HFFc6 (cell line): ENCODE results near the gene CRIP1. TPM values are rescaled to one million over a fixed set of nuclear protein-coding genes. Genes with fewer than 3 reads are reported as not detected.

Experiments used
- DNase-seq: peaks from one replicate; pipeline ENCODE4 v3.0.0-alpha.2; 2018
- H3K27ac Mint-ChIP-seq: 2 replicates; pipeline ENCODE4 v1.8.0; 2020; ENCODE audit warnings: mild to moderate bottlenecking, mixed read lengths
- H3K27me3 Mint-ChIP-seq: 2 replicates; pipeline ENCODE4 v1.8.0; 2021; ENCODE audit warnings: mild to moderate bottlenecking, moderate library complexity, mixed read lengths; ENCODE audit not compliant: insufficient read depth
- H3K36me3 Mint-ChIP-seq: 2 replicates; pipeline ENCODE4 v1.8.0; 2021; ENCODE audit warnings: low read depth, mixed read lengths
- H3K4me1 Mint-ChIP-seq: 2 replicates; pipeline ENCODE4 v1.8.0; 2020; ENCODE audit warnings: low read depth, mixed read lengths
- H3K4me3 Mint-ChIP-seq: 2 replicates; pipeline ENCODE4 v1.8.0; 2020; ENCODE audit warnings: mild to moderate bottlenecking, moderate library complexity, mixed read lengths
- H3K9me3 Mint-ChIP-seq: 2 replicates; pipeline ENCODE4 v1.8.0; 2020; ENCODE audit warnings: mild to moderate bottlenecking, mixed read lengths
- CTCF ChIP-seq: fragments of 200-600 bp; sonication (generic); IDR thresholded peaks from 2 replicates; pipeline ENCODE4 v1.5.0; 2021; ENCODE audit warnings: antibody characterized with exemption, mild to moderate bottlenecking
- total RNA-seq, 6 experiments: library from RNA; stranded (reverse); fragmentation: NEBNext Ultra II Directional; extraction: Animal tissue kit (Norgen Biotek cat#: 25700); gene quantifications; 2 replicates in 1 of 6; 3 replicates in 5 of 6; pipeline ENCODE4 v1.2.3, GENCODE V29; 2021

The CRIP1 gene
- total RNA-seq, 6 experiments from 2014 or later, result 4.8 to 55.2 (median 42.3) TPM

- no peak for TF ChIP-seq CTCF
- no peak overlapping the region for H3K27ac Mint-ChIP-seq
Measured at GRCh38 chr14:105503296-105503640, 16.6 kb downstream of the CRIP1 start.

GRCh38 chr14:105503935-105504692 is 17.4 kb downstream of the CRIP1 start:
- TF ChIP-seq CTCF, result no peak
- Mint-ChIP-seq H3K27me3 (peaks cover 19% of the 10 kb centered on the region), H3K4me3 (no peak overlapping the region), H3K27ac (no peak overlapping the region), H3K36me3 (no peaks in the 10 kb centered on the region), H3K4me1 (no peaks in the 10 kb centered on the region), H3K9me3 (no peaks in the 10 kb centered on the region)
- no peak for DNase-seq

More at GRCh38 chr14:105503296-105503640, 16.6 kb downstream of the CRIP1 start:
- Mint-ChIP-seq H3K36me3 (no peaks in the 10 kb centered on the region), H3K4me1 (no peaks in the 10 kb centered on the region), H3K4me3 (no peak overlapping the region), H3K27me3 (peaks cover 12% of the 10 kb centered on the region), H3K9me3 (no peaks in the 10 kb centered on the region)
- DNase-seq, result no peak

GRCh38 chr14:105505101-105505500 is 18.4 kb downstream of the CRIP1 start:
- Mint-ChIP-seq H3K4me1 (no peaks in the 10 kb centered on the region), H3K4me3 (no peak overlapping the region), H3K9me3 (no peaks in the 10 kb centered on the region), H3K36me3 (no peaks in the 10 kb centered on the region), H3K27me3 (peaks cover 21% of the 10 kb centered on the region), H3K27ac (no peak overlapping the region)
- no peak for DNase-seq
- no peak for TF ChIP-seq CTCF

GRCh38 chr14:105507247-105507646 is 20.6 kb downstream of the CRIP1 start:
- H3K4me1 Mint-ChIP-seq, result no peaks in the 10 kb centered on the region
- no peak for TF ChIP-seq CTCF

GRCh38 chr14:105508069-105508468 is 21.4 kb downstream of the CRIP1 start:
- DNase-seq, result no peak
- no peak overlapping the region for H3K4me3 Mint-ChIP-seq
- peaks cover 32% of the 10 kb centered on the region for H3K27me3 Mint-ChIP-seq
- no peak for TF ChIP-seq CTCF
- H3K36me3 Mint-ChIP-seq, result no peaks in the 10 kb centered on the region
- no peaks in the 10 kb centered on the region for H3K9me3 Mint-ChIP-seq
- H3K27ac Mint-ChIP-seq, result no peak overlapping the region
- H3K4me1 Mint-ChIP-seq, result no peaks in the 10 kb centered on the region

More at GRCh38 chr14:105507247-105507646, 20.6 kb downstream of the CRIP1 start:
- H3K36me3 Mint-ChIP-seq, result no peaks in the 10 kb centered on the region
- no peak overlapping the region for H3K27ac Mint-ChIP-seq
- peaks cover 27% of the 10 kb centered on the region for H3K27me3 Mint-ChIP-seq
- no peak for DNase-seq
- H3K4me3 Mint-ChIP-seq, result no peak overlapping the region
- H3K9me3 Mint-ChIP-seq, result no peaks in the 10 kb centered on the region
